ENCODE measurements around the gene DAPK2.
A peak's percentile ranks its signal among the peaks of the same experiment; 100 is the strongest.

- no peak for TF ChIP-seq POLR2AphosphoS5 (IDR thresholded peaks at IDR 0.05)
- TF ChIP-seq, protein P1, sequence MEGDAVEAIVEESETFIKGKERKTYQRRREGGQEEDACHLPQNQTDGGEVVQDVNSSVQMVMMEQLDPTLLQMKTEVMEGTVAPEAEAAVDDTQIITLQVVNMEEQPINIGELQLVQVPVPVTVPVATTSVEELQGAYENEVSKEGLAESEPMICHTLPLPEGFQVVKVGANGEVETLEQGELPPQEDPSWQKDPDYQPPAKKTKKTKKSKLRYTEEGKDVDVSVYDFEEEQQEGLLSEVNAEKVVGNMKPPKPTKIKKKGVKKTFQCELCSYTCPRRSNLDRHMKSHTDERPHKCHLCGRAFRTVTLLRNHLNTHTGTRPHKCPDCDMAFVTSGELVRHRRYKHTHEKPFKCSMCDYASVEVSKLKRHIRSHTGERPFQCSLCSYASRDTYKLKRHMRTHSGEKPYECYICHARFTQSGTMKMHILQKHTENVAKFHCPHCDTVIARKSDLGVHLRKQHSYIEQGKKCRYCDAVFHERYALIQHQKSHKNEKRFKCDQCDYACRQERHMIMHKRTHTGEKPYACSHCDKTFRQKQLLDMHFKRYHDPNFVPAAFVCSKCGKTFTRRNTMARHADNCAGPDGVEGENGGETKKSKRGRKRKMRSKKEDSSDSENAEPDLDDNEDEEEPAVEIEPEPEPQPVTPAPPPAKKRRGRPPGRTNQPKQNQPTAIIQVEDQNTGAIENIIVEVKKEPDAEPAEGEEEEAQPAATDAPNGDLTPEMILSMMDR (IDR thresholded peaks at IDR 0.05), result peak in 1 of 5 experiments; percentile 3
Observed at GRCh38 chr15:64024172-64025050, 21.9 kb downstream of the DAPK2 start.

Data from transverse colon (tissue), 4 donors.